K562 (cell line): Measurements from ENCODE around the gene PDZRN3. TPM values are rescaled to one million over a fixed set of nuclear protein-coding genes. Genes with fewer than 3 reads are reported as not detected.

Experiments
- ATAC-seq: fragments of 200-7000 bp; cut with Tn5 transposase; 3 replicates; pipeline ENCODE4 v1.9.1; 2020; ENCODE audit warnings: moderate library complexity
- BruUV-seq: library from RNA; stranded (reverse); fragments of 400-500 nt; replicated peaks from 2 replicates; lab custom pipeline; 2021; lab: Mats Ljungman, UMichigan
- CTCF ChIA-PET: fragments of 300-600 bp; formaldehyde crosslinking; extraction: SDS; loops from one replicate; lab custom pipeline; 2021; ENCODE audit warnings: low intra/inter-chr PET ratio; lab: Yijun Ruan, JAX
- POLR2A ChIA-PET: fragments of 300-600, 350-650 bp; sonication (Branson Sonifier 250); formaldehyde crosslinking; extraction: SDS; loops from one replicate; lab custom pipeline; 2021; ENCODE audit warnings: antibody characterized with exemption, inconsistent platforms; lab: Yijun Ruan, JAX
- DNase-seq, 4 experiments: peaks; one replicate each; pipeline versions ENCODE4 v3.0.0 to v3.0.0-alpha.2; 2011 to 2018; ENCODE audit warnings: low spot score in 3 of 4, mixed read lengths in 3 of 4; ENCODE audit errors: extremely low read depth in 1 of 4
- FAIRE-seq: peaks from 2 replicates; lab custom pipeline; 2011; peaks lifted over from hg19 to GRCh38; lab: Jason Lieb, UNC
- H2AFZ ChIP-seq: 2 replicates; pipeline ENCODE4 v1.6.0; 2011; ENCODE audit warnings: low read depth, low read length, control low read depth, inconsistent platforms
- H3K27ac ChIP-seq: fragments of 200-600 bp; 3 replicates; pipeline ENCODE4 v1.8.0; 2011; ENCODE audit warnings: low read depth, mild to moderate bottlenecking, control low read depth, inconsistent platforms, low read length, moderate library complexity, mixed read lengths; ENCODE audit errors: extremely low read depth
- H3K27me3 ChIP-seq, 2 experiments: fragments of 300-600 bp in 1 of 2; 2 replicates in 1 of 2; 3 replicates in 1 of 2; pipeline versions ENCODE4 v1.6.0 to v1.8.0; 2011; ENCODE audit warnings: inconsistent platforms in 2 of 2, low read length in 2 of 2, mild to moderate bottlenecking in 1 of 2, mixed read lengths in 1 of 2, moderate library complexity in 1 of 2; ENCODE audit not compliant: control insufficient read depth in 2 of 2, insufficient read depth in 2 of 2
- H3K36me3 ChIP-seq: fragments of 300-600 bp; 3 replicates; pipeline ENCODE4 v1.8.0; 2011; ENCODE audit warnings: mild to moderate bottlenecking, low read length, inconsistent platforms; ENCODE audit not compliant: control insufficient read depth, insufficient read depth
- H3K4me1 ChIP-seq, 2 experiments: fragments of 200-600 bp in 1 of 2; replicated peaks in 1 of 2; 2 replicates in 1 of 2; 3 replicates in 1 of 2; pipeline versions ENCODE4 v1.5.1 to v1.8.0; 2011; ENCODE audit warnings: inconsistent platforms in 2 of 2, low read length in 2 of 2, mild to moderate bottlenecking in 1 of 2, mixed read lengths in 1 of 2, moderate library complexity in 1 of 2; ENCODE audit not compliant: control insufficient read depth in 2 of 2, insufficient read depth in 2 of 2
- H3K4me2 ChIP-seq: 2 replicates; pipeline ENCODE4 v1.6.1; 2011; ENCODE audit warnings: low read length, control low read depth, inconsistent platforms, mixed read lengths; ENCODE audit not compliant: insufficient read depth
- H3K4me3 ChIP-seq: fragments of 200-600 bp; sonication (generic), shearing (Covaris generic); 2 replicates; pipeline ENCODE4 v1.5.1; 2016; ENCODE audit warnings: control low read depth, inconsistent platforms
- H3K79me2 ChIP-seq: fragments of 200-600 bp; 3 replicates; pipeline ENCODE4 v1.8.0; 2011; ENCODE audit warnings: low read length, inconsistent platforms; ENCODE audit not compliant: control insufficient read depth, insufficient read depth
- H3K9ac ChIP-seq, 2 experiments: 2 replicates each; pipeline versions ENCODE4 v1.6.0 to v1.6.1; 2011; ENCODE audit warnings: low read depth in 2 of 2, low read length in 2 of 2, control low read depth in 1 of 2, inconsistent platforms in 1 of 2, mild to moderate bottlenecking in 1 of 2, mixed read lengths in 1 of 2; ENCODE audit not compliant: insufficient read depth in 1 of 2
- H3K9me1 ChIP-seq: one replicate; pipeline ENCODE4 v1.6.0; 2011; ENCODE audit warnings: inconsistent platforms, mild to moderate bottlenecking, low read length, moderate library complexity; ENCODE audit not compliant: control insufficient read depth, insufficient read depth
- H3K9me3 ChIP-seq: replicated peaks from 2 replicates; pipeline ENCODE4 v1.5.1; 2011; ENCODE audit warnings: low read depth, low read length, inconsistent platforms; ENCODE audit not compliant: control insufficient read depth, insufficient read depth
- H4K20me1 ChIP-seq: replicated peaks from 2 replicates; pipeline ENCODE4 v1.6.1; 2011; ENCODE audit warnings: low read length, inconsistent platforms, mixed read lengths; ENCODE audit not compliant: control insufficient read depth, insufficient read depth
- CREB3 ChIP-seq: fragments of 450-650 bp; conservative IDR thresholded peaks from 2 replicates; pipeline ENCODE4 v1.6.1; 2016; ENCODE audit warnings: missing genetic modification characterization, low read depth, mild to moderate bottlenecking, missing compliant biosample characterization, moderate library complexity
- DNMT1 ChIP-seq: fragments of 450-650 bp; IDR thresholded peaks from 2 replicates; pipeline ENCODE4 v1.6.1; 2016; ENCODE audit warnings: antibody characterized with exemption, mild to moderate bottlenecking
- GATAD2A ChIP-seq: fragments of 450-650 bp; IDR thresholded peaks from 2 replicates; pipeline ENCODE4 v1.6.1; 2017
- HOXB6 ChIP-seq: fragments of 250-450 bp; sonication (Bioruptor Pico); IDR thresholded peaks from 2 replicates; pipeline ENCODE4 v1.5.1; 2022; ENCODE audit warnings: mild to moderate bottlenecking, borderline replicate concordance
- KDM1A ChIP-seq, 2 experiments: fragments of 450-650 bp; IDR thresholded peaks; 2 replicates each; pipeline ENCODE4 v1.6.1; 2016; ENCODE audit warnings: mild to moderate bottlenecking in 2 of 2
- MTF1 ChIP-seq: fragments of 250-450 bp; sonication (Bioruptor Pico); IDR thresholded peaks from 2 replicates; pipeline ENCODE4 v1.9.0; 2021; ENCODE audit warnings: moderate library complexity, mild to moderate bottlenecking, inconsistent platforms, borderline replicate concordance
- NR0B1 ChIP-seq: fragments of 450-650 bp; IDR thresholded peaks from one replicate; pipeline ENCODE4 v1.6.1; 2018; ENCODE audit warnings: mild to moderate bottlenecking, moderate library complexity; ENCODE audit not compliant: partially characterized antibody
- THAP7 ChIP-seq: fragments of 250-450 bp; sonication (Bioruptor Pico); IDR thresholded peaks from 2 replicates; pipeline ENCODE4 v1.5.0; 2021
- ZNF224 ChIP-seq: sonication (generic); formaldehyde crosslinking; IDR thresholded peaks from 2 replicates; pipeline ENCODE4 v1.8.0; 2022; ENCODE audit warnings: mild to moderate bottlenecking, missing genetic modification reagents
- WGBS: fragments of 100-300 bp; shearing (Covaris generic); methylation state at CpG from one replicate; pipeline ENCODE4 v1.1.6; 2016; ENCODE audit warnings: low coverage, mixed read lengths; ENCODE audit not compliant: insufficient coverage; ENCODE audit errors: missing lambda C conversion rate; 5-methylcytosine and 5-hydroxymethylcytosine counted together
- in situ Hi-C: fragments of 300-500 bp; cut with MboI; formaldehyde crosslinking; loops from 4 replicates; pipeline ENCODE4 v1.15.0; 2018; ENCODE audit warnings: inconsistent platforms, mixed read lengths
- intact Hi-C: fragments of 100-400 bp; cut with micrococcal nuclease; formaldehyde crosslinking; loops from 2 replicates; pipeline ENCODE4 v1.14.2; 2022
- polyA plus RNA-seq, 8 experiments: library from polyadenylated mRNA; depleted of rRNA in 4 of 8; stranded (reverse) in 5 of 8; unstranded in 3 of 8; fragments of >200 nt; fragmentation: Nextera tagmentation in 2 of 8; fragmentation: Illumina TruSeq in 1 of 8; extraction: Ambion mirVana in 2 of 8; extraction: Trizol in 1 of 8; gene quantifications; 2 replicates each; pipeline versions ENCODE4 v1.2.1 to v1.2.3, GENCODE V29; 2011 to 2014; ENCODE audit warnings: inconsistent platforms in 1 of 8, missing spikeins in 1 of 8
- total RNA-seq, 7 experiments: library from RNA; depleted of rRNA in 6 of 7; stranded (reverse); fragments of >200 nt in 6 of 7; fragmentation: Illumina TruSeq in 2 of 7; extraction: Trizol in 2 of 7; gene quantifications; 2 replicates each; pipeline versions ENCODE4 v1.2.1 to v1.2.3, GENCODE V29; 2011 to 2021; ENCODE audit warnings: low replicate concordance in 1 of 7
- TF ChIP-seq, protein P1 (sequence below): sonication (generic); formaldehyde crosslinking; IDR thresholded peaks from 2 replicates; pipeline ENCODE4 v1.8.1; 2023; ENCODE audit warnings: mild to moderate bottlenecking, missing genetic modification reagents

Gene PDZRN3
- total and polyA plus RNA-seq, 9 of the 15 experiments (the other 6 are each of a cell fraction or from before 2014, with no cell fraction given), result 0.16 TPM; not detected in 8

DNA sequence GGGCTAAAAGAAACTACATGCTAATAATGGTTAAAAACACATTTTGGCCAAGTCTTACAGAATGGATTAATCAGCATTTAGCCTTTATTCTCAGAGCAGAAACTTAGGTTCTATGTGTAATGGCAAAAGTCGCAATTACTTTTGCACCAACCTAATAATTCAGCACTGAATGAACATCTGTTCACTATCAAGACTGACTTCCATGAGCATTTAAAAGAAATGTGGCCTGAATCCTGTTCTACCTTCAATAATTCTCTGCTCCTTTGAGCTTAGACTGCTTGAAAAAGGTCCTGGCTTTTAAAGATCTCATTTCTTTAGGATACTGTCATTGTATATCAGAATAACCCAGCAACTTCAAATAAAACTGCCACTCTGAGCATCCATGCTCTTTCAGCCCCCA lies 145.9 kb downstream of the PDZRN3 start:
- Histone ChIP-seq H3K27ac (no peak overlapping the region), H3K9me3 (no peaks in the 10 kb centered on the region), H3K79me2 (no peaks in the 10 kb centered on the region), H2AFZ (no peak overlapping the region), H3K27me3 (no peaks in the 10 kb centered on the region), H3K9ac (no peak overlapping the region), H3K9me1 (no peaks in the 10 kb centered on the region), H4K20me1 (no peaks in the 10 kb centered on the region), H3K36me3 (no peaks in the 10 kb centered on the region), H3K4me1 (no peaks in the 10 kb centered on the region), H3K4me3 (no peak overlapping the region), H3K4me2 (no peak overlapping the region)
- in situ Hi-C loops, result no loop called here
- ChIA-PET CTCF (no interaction called here), POLR2A (no interaction called here)
- no TSS peak for BruUV-seq
- intact Hi-C loops, result no loop called here
- 0% methylated on average over 1 of the region's 1 CpG for WGBS
- ATAC-seq, result no peak
- no peak for FAIRE-seq
- TF ChIP-seq, protein P1, sequence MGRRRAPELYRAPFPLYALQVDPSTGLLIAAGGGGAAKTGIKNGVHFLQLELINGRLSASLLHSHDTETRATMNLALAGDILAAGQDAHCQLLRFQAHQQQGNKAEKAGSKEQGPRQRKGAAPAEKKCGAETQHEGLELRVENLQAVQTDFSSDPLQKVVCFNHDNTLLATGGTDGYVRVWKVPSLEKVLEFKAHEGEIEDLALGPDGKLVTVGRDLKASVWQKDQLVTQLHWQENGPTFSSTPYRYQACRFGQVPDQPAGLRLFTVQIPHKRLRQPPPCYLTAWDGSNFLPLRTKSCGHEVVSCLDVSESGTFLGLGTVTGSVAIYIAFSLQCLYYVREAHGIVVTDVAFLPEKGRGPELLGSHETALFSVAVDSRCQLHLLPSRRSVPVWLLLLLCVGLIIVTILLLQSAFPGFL (CRISPR knock-in tag), result no peak
- TF ChIP-seq HOXB6 (CRISPR knock-in tag), result no peak
- TF ChIP-seq THAP7 (CRISPR knock-in tag), result no peak
- DNase-seq, result no peak

GRCh38 chr3:73475717-73476116 lies 149.0 kb downstream of the PDZRN3 start:
- ChIA-PET CTCF (no interaction called here), POLR2A (interaction anchor here (0.6 kb wide), 1 partner anchor 162 kb away, joined by 5 read pairs; no protein-coding TSS in a partner anchor)
- H3K36me3 ChIP-seq, result no peaks in the 10 kb centered on the region
- no peaks in the 10 kb centered on the region for H4K20me1 ChIP-seq
- ATAC-seq (no peak), FAIRE-seq (no peak), DNase-seq (no peak)
- H3K9ac ChIP-seq, result no peak overlapping the region
- H3K4me1 ChIP-seq, result no peaks in the 10 kb centered on the region
- H3K9me3 ChIP-seq, result no peaks in the 10 kb centered on the region
- H3K4me2 ChIP-seq, result no peak overlapping the region
- intact Hi-C loops (no loop called here), in situ Hi-C loops (no loop called here)
- no peaks in the 10 kb centered on the region for H3K9me1 ChIP-seq
- WGBS, result 0% methylated on average over 2 of the region's 2 CpGs
- no peak overlapping the region for H2AFZ ChIP-seq
- no peaks in the 10 kb centered on the region; a peak in 1 of 5 replicates for H3K27me3 ChIP-seq
- no peak overlapping the region for H3K4me3 ChIP-seq
- no peaks in the 10 kb centered on the region for H3K79me2 ChIP-seq
- H3K27ac ChIP-seq, result no peak overlapping the region
- BruUV-seq, result no TSS peak
- TF ChIP-seq CREB3 (no peak), MTF1 (CRISPR knock-in tag) (no peak), ZNF224 (CRISPR knock-in tag) (no peak), GATAD2A (no peak), KDM1A (IDR thresholded peaks at IDR 0.05) (no peak), NR0B1 (no peak), DNMT1 (no peak)
